GM18511 (cell line): ENCODE data around the gene ZMIZ1.

ENCODE experiments used
- ATAC-seq: cut with Tn5 transposase; IDR thresholded peaks from one replicate; pipeline ENCODE4 v1.9.1; 2021; ENCODE audit warnings: mild to moderate bottlenecking, moderate library complexity; ENCODE audit not compliant: unreplicated experiment

Gene ZMIZ1

DNA sequence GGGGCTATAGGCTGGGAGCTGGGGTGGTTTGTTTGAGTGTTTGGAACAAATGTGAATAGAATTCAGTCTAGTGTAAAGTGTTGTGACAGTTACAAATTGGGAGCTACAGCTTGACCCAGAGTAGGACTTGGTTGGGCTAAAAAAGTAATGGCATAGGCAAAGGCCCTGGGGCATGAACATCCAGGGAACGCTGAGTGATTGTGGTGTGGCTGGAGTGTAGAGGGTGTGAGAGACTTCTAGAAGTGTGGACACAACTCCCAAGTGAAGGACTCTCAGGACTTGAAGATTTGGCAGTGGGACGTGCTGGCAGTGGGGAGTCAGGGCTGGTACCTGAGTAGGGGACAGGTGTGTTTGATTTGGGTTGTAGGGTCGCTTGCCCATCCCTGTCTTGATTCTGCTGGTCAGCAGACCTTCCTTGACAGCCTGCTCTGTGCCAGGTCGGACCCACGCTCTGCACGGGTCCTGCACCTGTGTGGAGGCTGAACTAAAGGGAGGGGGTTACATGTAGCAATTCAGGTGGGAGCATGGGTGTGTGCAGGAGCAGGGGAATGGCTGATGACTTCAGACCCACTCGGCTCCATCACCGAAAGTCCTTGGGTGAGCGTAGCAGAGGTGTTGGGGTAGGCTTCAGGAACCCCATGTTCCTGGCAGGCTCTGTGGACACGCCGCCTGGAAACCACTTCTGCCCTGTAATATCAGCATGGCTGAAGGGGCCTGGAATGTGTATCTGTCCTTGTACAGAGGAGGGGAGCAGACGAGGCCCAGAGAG lies 43.3 kb downstream of the ZMIZ1 start:
- ATAC-seq, result no peak

DNA sequence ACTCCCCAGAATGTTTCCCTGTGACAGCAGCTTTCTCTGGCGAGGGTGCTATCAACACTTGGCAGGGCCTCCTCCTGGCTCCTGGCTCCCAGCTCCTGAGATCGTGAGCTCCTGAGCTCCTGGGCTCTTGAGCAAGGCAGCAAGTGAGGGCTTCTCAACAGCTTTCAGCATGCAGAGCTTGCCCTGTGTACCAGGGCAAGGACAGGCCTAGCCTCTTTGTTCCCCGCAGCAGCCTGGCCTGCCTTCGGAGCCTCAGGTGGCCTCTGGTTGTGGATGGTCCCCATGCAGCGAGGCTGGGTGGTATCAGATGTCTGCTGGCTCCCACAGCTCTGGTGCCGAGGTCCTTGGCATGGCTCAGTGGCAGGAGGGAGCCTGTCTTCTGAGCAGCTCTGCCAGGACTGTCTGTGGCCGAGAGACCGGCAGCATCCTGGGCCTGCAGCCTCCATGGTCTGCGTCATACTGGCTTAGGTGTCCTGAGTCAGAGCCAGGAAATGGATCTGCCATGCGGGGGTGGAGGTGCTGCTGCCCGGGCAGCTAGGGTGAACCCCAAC lies 44.2 kb downstream of the ZMIZ1 start:
- no peak for ATAC-seq

DNA sequence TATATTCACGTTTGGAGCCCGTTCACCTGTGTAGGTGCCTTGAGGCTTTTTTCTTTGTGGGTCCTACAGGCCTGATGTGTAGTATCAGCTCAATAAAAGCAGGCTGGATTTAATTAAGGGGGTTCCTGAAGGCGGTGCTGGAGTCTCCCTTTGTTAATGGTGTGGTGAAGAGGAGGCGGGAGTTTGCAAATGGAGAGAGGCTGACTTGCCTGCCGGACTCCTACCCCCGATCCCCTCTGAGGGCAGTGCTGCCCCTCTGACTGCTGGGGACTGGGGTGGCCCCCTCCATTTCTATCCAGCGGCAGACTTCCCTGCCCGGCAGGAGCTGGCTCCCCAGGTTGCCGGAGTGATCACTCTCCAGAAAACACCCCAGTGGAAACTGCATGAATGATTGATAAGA lies 45.1 kb downstream of the ZMIZ1 start:
- ATAC-seq, result no peak

DNA sequence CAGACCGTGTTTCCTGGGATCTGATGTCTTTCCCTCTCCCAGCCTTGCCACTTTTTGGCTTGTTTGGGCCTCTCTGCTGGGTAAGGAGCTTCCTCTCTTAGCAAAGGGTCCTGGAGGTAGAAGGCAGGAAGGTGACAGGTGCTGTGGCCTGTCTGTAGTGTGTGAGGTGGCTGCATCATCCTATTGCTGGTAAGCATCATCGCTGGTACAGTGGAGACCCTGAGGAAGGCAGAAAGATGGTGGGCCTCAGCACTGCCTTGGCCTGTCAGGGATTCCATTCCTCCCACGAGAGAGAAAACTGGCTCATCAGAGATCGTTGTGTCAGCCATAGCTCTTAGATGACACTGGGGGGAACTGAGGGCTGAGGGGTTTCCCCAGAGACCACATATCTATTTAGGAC lies 46.5 kb downstream of the ZMIZ1 start:
- no peak for ATAC-seq

DNA sequence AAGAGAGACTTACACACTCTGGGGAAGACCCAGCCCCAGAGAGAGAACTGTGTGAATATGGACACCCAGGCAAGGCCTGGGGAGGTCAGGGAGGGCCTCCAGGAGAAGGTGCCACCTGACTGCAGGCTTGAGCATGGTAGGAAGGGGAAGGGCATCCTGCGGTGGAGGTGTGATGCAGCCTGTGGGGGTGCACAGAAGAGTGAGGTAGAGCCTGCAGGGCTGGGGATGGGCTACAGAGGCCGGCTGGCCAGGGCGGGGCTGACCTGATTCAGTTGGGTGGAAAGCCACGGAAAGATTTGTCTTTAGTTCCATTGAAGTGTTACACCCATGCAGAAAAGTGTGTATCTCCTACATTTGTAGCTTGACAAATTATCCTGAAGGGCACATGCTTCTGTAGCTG lies 47.6 kb downstream of the ZMIZ1 start:
- peak; percentile 37 for ATAC-seq

DNA sequence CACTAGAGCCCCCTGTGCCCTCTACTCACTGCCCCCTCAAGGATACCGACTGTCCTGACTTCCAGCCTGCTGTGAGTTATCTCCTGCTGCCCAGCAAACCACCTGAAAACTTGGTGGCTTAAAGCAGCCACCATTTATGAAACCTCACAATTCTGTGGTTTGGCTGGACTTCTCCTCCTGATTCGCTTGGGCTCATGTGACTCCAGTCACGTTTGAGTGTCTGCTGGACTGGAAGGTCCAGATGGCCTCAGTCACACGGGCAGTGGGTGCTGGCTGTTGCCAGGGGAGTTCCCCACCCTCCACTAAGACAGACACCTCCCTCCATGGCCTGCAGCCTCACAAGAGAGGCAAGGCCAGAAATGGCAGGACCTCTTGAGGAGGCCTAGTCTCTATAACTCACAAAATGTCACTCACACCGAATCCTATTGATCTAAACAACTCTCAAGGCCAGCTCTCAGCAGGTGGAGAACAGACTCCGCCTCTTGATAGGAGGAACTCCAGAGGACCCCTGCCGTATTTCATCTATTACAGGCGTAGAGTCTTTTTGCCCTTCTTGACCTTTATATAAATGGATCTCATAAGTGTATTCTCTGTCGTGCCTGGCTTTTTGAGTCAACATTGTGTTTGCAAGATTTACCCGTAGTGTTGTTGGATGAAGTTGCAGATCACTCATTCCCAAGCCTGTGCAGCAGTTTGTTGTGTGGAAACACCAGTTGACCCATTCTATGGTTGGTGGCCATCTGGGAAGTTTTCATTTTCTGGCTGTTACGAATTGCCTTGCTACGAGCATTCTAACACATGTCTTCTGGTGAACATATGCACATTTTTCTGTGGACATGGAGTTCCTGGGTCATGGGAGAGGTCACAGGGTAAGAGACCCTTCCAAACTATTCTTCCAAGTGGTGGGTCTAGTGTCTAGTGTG lies 48.3 kb downstream of the ZMIZ1 start:
- ATAC-seq, result peak; percentile 78

DNA sequence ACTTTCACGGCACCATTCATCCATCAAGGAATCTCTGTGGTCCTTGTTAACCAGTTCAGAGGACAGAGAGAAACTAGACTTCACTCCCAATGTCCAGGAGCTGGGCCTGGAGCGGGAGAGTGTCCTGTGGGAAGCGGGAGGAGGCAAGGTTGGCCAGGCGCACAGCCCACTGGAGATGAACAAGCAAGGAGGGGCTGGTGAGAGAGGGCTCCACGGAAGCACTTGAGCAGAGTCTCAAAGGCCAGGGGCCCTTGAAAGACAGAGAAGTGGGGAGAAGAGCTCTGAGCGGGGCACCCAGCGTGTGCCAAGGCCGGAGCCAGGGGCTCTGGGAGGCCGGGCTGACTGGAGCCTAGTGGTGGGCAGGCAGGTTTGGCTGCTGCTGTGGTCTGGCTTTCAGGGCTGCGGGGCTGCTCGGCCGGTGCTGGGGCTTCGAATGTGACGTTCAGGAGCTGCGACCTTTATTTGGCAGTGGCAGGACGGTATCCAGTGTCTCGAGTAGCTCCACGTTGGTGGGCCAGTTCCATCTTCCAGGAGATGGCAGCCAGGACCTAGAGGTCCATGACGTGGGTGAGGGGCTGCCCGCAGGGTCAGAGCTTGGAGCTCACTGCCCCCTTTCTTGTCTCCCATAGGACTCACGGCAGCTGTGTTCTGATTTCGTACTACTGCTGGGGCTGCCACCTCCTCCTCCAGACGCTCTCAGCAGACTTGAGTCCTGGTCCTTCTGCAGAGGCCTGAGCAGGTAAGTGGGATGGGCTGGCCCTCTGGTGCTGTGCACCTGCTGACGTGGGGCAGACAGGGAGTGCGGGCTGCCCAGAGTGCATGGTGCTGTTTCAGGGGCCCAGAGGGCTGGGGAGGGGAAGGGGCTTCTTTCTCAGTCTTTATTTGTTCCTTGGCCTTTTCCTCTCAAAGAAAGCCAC lies 49.8 kb downstream of the ZMIZ1 start:
- no peak for ATAC-seq

DNA sequence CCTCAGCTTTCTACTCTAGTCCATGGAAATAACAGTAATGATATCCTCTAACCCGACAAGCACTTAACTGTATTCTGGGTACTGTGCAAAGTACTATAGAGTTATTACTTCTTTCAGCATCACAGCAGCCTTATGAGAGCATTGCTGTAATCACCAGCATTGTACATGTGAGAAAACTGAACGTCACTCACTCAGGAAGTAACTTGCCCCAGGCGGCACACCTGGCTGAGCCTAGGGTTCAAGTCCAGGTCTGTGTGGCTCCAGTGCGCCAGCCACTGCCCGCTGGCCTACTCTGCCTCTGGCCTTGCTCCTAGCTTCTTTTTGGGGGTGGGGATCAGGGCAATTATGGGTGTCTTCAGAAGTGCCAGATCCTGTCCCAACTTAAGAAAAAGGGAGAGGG lies 50.5 kb downstream of the ZMIZ1 start:
- no peak for ATAC-seq

DNA sequence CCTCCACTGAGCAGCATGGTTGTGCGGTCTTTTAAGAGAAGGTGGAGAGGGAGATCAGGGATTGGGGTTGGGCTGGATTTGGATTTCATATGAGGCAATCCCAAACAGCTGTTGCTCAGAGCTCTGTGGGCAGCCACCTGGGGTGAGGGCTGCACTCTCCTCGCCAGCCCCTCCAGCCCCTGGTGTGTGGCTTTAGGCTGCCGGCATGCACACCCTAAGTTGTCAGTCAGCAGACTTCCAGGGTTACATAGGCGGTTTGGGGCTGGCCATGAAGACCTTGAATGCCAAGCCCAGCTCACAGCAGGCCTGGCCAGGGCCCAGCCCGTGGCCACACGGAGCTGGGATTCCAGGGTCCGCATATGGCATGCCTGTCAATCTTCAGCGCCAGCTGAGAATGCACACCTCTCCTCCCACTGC lies 54.8 kb downstream of the ZMIZ1 start:
- no peak for ATAC-seq

DNA sequence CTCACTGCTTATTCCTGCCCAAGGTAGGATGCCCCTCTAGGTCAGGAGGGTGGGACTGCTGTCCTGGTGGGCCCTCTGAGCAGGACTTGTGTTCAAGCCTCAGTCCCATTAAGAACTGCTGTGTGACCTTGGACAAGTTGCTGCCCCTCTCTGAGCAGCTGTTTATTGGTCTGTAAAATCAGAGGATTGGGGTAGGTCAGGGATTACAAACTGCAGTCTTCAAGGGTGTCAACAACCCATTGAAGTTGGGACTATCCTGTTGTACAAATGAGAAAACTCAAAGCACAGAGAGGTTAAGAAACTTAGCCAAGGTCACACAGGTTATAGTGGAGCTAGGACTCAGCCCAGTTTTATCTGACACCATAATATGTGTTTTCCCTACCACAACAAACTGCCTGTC lies 55.3 kb downstream of the ZMIZ1 start:
- no peak for ATAC-seq

DNA sequence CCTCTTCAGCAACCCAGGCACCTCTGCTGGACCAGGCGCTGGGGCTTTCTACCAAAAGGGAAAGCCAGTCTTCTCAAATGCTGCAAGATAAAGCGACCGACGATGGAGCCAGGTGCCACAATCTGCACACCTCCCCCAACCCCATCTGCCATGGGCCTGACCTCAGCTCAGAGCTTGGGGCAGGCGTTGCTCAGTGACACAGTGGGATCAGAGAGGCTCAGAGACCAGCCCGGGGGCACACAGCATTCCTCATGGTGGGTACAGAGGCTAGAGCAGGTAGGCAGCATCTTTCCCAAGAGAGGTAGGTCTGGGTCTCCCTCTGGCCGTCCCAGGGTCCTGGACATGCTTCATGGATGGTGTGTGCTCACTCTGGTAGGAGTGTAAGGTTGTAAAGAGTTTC lies 56.3 kb downstream of the ZMIZ1 start:
- ATAC-seq, result no peak

DNA sequence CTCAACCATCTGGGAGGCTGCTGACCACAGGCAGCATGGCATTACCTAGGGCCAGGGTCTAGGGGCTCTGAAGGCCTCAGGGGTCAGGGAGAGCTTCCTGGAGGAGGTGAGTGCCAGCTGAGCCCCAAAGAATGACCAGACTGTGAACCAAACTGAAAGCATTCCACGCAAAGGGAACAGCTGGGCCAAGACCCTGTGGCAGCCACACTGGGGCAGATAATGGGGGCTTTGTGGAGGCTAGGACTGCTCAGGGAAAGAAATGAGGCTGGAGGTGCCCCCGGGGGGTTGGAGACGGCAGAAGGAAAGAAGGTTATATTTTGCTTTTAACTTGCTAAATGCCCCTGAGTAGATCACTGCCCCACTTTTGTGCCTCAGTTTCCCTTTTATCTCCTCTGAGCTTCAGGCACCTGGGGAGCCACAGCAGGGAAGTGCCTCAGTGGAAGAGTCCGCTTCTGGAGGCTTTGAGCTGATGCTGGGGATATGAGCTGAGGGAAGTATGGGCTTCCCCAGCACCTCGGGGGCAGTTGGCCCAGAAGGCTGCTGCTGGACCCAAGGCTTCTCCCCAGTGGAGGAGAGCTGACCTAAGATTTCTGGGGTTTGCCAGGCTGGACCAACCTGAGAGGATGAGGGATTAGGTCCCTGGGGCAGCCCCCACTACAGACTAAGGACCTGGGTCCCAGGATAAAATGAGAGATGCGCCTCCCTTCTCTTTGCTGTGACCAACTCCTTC lies 57.8 kb downstream of the ZMIZ1 start:
- ATAC-seq, result no peak

DNA sequence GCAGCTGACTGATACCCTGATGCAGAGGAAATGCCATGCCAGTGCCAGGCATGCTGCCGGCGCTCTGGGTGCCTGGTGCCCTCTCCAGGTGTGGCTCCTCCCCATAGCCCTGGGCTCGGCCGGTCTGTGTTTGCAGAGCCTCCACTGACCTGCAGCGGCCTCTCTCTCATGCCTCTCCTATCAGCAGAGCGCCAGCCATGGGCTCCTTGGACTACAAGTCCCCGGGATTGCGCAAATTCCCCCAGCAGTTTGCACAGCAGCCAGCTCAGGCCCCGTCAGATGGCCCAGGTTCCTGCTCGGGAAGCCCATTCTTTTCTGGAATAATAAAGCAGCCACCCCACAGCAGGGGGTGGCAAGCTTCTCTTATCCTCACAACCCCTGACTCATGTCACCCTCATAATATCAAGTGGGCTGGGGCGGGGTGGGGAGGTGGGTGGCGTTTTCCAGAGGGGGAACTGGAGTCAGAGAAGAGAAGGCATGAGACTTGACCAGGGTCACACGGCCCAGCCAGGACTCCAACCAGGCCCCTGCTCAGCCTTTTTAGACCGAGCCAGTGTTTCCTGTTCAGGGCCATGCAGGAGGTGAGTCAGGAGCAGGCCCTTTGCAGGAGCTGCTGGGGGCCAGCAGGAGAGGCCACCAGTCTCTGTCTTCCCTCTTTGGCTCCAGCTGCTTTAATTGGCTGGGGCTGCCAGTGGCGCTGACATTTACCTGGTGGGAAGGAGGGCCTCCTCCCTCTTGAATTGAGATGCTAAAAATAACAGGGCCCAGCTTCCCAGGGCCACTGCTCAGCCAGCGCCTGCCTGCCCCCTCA lies 58.6 kb downstream of the ZMIZ1 start:
- ATAC-seq, result no peak

DNA sequence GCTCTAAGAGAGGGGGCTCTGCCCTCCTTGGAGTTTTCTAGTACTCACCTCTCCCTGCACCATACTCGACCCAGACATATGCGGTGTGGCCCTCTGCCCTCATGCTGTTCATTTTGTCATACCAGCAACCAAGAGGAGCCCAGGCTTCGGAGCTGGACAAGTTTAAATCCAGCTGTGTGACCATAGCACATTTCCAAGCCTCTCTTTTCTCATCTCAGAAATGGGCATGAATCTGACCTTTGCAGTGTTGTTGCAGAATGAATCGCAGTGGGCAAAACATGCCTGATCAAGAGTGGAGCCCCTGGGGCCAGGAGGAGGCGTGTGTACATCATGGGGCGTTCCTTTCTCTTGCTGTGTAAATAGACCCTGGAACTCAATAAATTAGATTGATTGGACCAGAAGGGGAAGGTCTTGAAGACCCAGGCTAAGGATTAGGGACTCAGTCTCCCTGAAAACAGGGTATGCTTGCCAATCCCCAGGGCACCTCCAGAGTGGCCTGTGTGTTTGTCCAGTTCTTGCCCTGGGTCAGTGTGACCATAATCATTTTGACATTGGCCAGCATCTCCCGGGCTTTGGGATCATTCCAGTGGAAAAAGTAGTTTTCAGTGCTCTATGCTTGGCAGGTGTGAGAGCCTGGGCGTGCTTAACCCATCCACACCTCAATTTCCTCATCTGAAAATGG lies 59.6 kb downstream of the ZMIZ1 start:
- no peak for ATAC-seq

DNA sequence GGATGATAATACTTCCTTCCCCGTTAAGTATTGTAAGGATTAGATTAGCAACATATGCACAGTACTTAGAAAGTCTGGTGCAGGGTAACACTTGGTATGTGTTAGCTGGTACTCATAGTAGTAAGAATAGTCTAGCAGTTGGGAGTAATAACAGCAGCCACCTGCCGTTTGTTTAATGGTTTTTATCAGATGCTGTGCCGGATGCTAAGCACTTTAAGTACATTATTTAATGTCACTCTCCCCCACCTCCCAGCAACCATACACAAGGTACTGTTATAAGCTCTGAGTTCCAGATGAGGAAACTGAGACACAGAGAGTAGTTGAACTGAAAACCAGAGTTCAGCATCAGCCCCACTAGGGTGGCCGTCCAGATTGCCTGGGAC lies 60.1 kb downstream of the ZMIZ1 start:
- ATAC-seq, result no peak

DNA sequence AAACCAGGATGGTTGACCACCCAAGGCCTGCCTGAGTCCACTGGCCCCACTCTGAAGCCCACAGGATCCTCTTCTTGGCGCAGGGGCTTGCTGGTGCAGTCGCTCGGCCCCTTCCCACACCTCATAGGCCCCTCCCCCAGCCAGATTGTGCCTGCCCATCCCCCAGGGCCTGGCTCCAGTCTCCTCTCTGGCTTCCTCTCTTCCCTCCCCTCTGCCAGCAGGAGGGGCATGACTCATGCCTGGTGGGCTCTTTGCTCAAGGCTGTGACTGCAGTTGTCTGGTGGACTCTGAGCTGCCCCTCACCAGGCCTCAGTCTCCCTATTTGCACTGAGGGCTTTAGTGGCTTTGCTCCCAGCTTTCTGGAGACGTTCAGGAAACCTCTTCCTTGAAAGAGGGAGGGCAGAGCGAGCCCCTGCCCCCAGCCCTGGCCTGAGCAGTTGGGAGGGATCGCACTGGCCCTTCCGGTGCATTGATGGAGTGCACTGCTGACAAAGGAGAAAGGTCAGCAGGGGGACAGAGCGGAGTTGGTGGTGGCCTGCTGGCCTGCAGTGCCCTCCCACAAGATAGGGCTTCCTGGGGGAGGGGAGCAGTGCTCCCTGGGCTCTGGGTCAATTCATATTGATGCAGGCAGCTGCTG lies 60.7 kb downstream of the ZMIZ1 start:
- ATAC-seq, result no peak

DNA sequence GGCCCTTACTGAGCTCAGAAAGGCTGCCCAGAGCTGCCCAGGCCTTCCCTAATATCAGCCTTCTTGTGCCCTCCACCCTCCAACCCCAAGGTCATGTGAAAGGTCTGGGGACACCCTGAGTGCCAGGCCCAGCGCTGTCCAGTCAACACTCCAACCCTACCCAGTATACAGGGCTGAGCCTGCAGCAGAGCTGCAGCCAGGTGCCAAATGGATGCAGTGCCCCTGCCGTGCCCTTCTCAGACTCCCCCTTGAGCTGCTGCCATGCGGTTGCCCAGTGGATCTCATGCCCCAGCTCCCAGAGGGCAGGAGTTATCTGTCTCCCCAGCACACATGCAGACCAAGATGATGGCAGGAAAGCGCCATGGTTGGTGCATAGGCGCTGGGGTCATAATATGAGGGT lies 61.5 kb downstream of the ZMIZ1 start:
- ATAC-seq, result no peak

DNA sequence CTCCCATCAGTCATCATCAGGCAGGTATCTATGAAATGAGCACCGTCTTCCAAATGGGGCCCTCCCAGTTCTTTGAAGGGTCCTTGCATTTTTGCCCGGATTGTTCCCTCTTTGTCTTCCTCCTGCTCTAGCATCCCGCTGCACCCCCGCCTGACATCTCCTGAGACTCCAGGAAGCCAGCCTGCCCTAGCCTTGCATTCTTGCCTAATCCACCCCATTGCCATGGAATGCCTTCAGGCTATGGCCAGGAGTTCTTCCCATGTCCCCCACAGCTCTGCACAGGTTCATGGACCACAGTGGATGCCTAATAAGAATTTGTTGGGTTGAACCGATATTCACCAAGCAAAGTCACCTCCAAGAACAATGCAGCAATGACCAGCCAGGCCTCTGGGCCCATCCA lies 62.1 kb downstream of the ZMIZ1 start:
- ATAC-seq, result no peak
